Measurements from ENCODE around the gene APBA3.

Gene APBA3

DNA sequence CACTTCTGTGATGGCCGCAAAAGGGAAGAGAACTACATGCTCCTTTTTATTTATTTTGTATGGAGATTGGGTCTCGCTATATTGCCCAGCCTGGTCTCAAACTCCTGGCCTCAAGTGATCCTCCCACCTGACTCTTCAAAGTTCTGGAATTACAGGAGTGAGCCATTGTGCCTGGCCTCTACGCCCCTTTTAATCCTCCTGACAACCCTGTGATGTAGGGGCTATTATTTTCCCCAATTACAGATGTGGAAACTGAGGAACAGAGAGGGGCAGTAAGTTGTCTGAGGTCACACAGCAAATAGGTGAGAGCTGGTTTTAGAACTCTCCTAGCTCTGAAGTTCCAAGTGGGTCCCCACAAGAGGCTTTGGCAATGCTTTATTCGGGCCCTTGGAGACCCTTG lies 41.6 kb downstream of the APBA3 start:
- POLR2A ChIA-PET, result no interaction called here
- CTCF ChIA-PET, result interaction anchor here (1.1 to 3.6 kb wide), 7 partner anchors 8 to 65 kb away, joined by 3 to 19 read pairs (median 5); no protein-coding TSS in a partner anchor
- DNase-seq (ENCODE audit: extremely low spot score), result no peak
- no peak for TF ChIP-seq CTCF (IDR thresholded peaks at IDR 0.05; ENCODE audit: control extremely low read depth, extremely low read depth, low read depth, missing control alignments)

GRCh38 chr19:3716147-3716668 lies 45.3 kb downstream of the APBA3 start:
- no peak for DNase-seq (ENCODE audit: extremely low spot score)
- CTCF ChIA-PET, result no interaction called here
- TF ChIP-seq CTCF (IDR thresholded peaks at IDR 0.05; ENCODE audit: control extremely low read depth, extremely low read depth, low read depth, missing control alignments), result no peak
- POLR2A ChIA-PET, result no interaction called here

DNA sequence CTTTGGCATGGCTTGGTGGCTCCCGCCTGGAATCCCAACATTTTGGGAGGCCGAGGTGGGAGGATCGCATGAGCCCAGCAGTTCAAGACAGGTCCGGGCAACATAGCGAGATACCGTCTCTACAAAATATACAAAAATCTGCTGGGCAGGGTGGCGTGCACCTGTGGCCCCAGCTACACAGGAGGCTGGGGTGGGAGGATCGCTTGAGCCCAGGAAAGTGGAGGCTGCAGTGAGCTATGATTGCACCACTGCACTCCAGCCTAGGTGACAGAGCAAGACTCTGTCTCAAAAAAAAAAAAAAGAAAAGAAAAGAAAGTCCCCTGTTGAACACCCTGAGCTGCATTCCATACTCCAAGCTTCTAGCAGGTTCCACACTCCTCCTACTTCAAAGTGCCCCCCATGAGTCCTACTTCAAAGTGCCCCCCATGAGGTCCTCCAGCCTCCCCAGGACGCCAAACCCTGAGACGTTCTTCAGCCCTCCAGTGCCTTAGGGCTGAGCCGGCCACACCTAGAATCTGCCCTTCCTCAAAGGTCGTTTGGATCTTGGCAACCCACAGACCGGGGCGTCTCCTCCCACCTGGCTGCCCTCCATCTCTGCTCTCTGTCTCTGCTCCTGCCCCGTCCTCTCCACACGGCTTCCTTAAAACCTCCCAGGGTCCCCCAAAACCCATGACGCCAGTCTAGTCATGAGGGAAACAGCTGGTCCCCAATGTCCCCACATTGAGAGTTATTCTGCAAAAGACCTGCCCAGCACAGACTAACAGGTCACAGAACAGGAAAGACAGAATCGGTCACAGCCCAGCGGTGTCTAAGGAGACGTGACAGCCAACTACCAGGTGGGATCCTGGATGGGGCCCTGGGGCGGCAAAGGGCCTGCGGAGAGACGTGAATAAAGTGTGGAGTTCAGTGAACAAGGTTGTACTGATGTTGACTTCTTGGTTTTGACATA lies 48.6 kb downstream of the APBA3 start:
- TF ChIP-seq CTCF (IDR thresholded peaks at IDR 0.05; ENCODE audit: control extremely low read depth, extremely low read depth, low read depth, missing control alignments), result no peak
- POLR2A ChIA-PET, result no interaction called here
- CTCF ChIA-PET, result interaction anchor here (0.7 kb wide), 1 partner anchor 167 kb away, joined by 3 read pairs; no protein-coding TSS in a partner anchor
- no peak for DNase-seq (ENCODE audit: extremely low spot score)

DNA sequence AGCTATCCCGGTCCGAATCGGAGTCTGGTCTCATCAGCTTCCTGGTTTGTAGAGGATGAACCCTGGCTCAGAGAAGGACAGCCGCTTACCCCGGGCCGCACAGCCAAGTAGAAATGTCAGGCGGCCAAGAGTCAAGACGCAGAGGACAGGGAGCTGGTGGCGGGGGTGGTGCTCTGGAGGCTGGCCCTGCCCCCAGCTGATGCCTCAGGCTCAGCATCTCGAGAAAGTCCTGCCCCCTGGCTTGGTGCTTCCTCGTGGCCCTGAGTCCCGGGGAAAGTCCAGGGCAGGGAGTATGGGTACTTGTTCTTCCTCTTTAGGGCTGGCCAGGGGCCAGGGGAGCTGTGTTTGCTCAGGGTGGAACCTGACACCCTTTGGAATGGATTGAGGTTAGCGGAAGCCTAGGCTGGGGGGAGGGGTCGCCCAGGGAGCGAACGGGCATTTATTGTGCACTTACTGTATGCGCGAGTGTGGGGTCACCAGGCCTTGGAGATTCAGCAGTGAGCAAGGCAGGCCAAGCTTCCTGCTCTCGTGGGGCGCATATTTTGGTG lies 51.2 kb downstream of the APBA3 start:
- ChIA-PET POLR2A (no interaction called here), CTCF (interaction anchor here (0.8 to 3.3 kb wide), 5 partner anchors 8 to 120 kb away, joined by 3 to 13 read pairs (median 3); partner anchors contain the start of gene PIP5K1C)
- no peak for TF ChIP-seq CTCF (IDR thresholded peaks at IDR 0.05; ENCODE audit: control extremely low read depth, extremely low read depth, low read depth, missing control alignments)
- DNase-seq (ENCODE audit: extremely low spot score), result no peak

GRCh38 chr19:3708207-3708931 lies 53.1 kb downstream of the APBA3 start, which contains the start of gene TJP3:
Gene TJP3 (plus strand): TSS chr19:3708384. CDS start chr19:3728433, 20,049 bp downstream.
- ChIA-PET POLR2A (no interaction called here), CTCF (interaction anchor here (1.7 to 12.8 kb wide), 4 partner anchors 10 to 164 kb away, joined by 4 to 148 read pairs (median 12); no protein-coding TSS in a partner anchor)
- no peak for TF ChIP-seq CTCF (IDR thresholded peaks at IDR 0.05; ENCODE audit: control extremely low read depth, extremely low read depth, low read depth, missing control alignments)
- DNase-seq (ENCODE audit: extremely low spot score), result no peak

GRCh38 chr19:3707868-3708206 lies 53.7 kb downstream of the APBA3 start:
- no peak for DNase-seq (ENCODE audit: extremely low spot score)
- CTCF ChIA-PET, result interaction anchor here (1.6 to 12.8 kb wide), 5 partner anchors 10 to 163 kb away, joined by 4 to 148 read pairs (median 10); no protein-coding TSS in a partner anchor
- POLR2A ChIA-PET, result no interaction called here
- no peak for TF ChIP-seq CTCF (IDR thresholded peaks at IDR 0.05; ENCODE audit: control extremely low read depth, extremely low read depth, low read depth, missing control alignments)
